GM19468 (cell line): ENCODE data around the gene TP53BP2.
"Not testable (repeated sequence)": the region's sequence is repeated elsewhere in the genome, so short reads cannot be mapped to it uniquely, and the experiment has no call there.

Experiments used
- ATAC-seq: cut with Tn5 transposase; IDR thresholded peaks from one replicate; pipeline ENCODE4 v1.9.1; 2021; ENCODE audit warnings: mild to moderate bottlenecking, moderate library complexity, moderate number of reproducible peaks; ENCODE audit not compliant: unreplicated experiment; ENCODE audit errors: extremely low read depth

TP53BP2 gene

GRCh38 chr1:223853748-223854147 lies 8.0 kb upstream of the TP53BP2 start:
- no peak for ATAC-seq

- ATAC-seq = no peak
Measured at GRCh38 chr1:223853275-223853674, 7.5 kb upstream of the TP53BP2 start.

GRCh38 chr1:223852337-223852736 lies 6.6 kb upstream of the TP53BP2 start:
- ATAC-seq = no peak

- ATAC-seq = no peak
Measured at GRCh38 chr1:223849352-223850254, 3.9 kb upstream of the TP53BP2 start.

- no peak for ATAC-seq
Measured at GRCh38 chr1:223848536-223848935, 2.8 kb upstream of the TP53BP2 start.

- ATAC-seq = no peak
Measured at GRCh38 chr1:223847781-223848345, 2.1 kb upstream of the TP53BP2 start.

- ATAC-seq = peak; percentile 1
Measured at GRCh38 chr1:223845037-223845809, 524 bp downstream of the TP53BP2 start.

- no peak for ATAC-seq
Measured at GRCh38 chr1:223844787-223845036, 1.0 kb downstream of the TP53BP2 start.

GRCh38 chr1:223843934-223844786 lies 1.6 kb downstream of the TP53BP2 start:
- ATAC-seq = no peak

GRCh38 chr1:223842784-223843183 lies 3.0 kb downstream of the TP53BP2 start:
- ATAC-seq = no peak

GRCh38 chr1:223841977-223842623 lies 3.6 kb downstream of the TP53BP2 start:
- not testable (repeated sequence) for ATAC-seq

GRCh38 chr1:223840254-223840653 lies 5.5 kb downstream of the TP53BP2 start:
- no peak for ATAC-seq

GRCh38 chr1:223838125-223838854 lies 7.5 kb downstream of the TP53BP2 start:
- ATAC-seq = no peak

GRCh38 chr1:223837687-223838086 lies 8.1 kb downstream of the TP53BP2 start:
- ATAC-seq = no peak

GRCh38 chr1:223837206-223837605 lies 8.5 kb downstream of the TP53BP2 start:
- ATAC-seq = no peak

- no peak for ATAC-seq
Measured at GRCh38 chr1:223836586-223836985, 9.2 kb downstream of the TP53BP2 start.

GRCh38 chr1:223835754-223836153 lies 10.0 kb downstream of the TP53BP2 start:
- ATAC-seq = no peak

- ATAC-seq = no peak
Measured at GRCh38 chr1:223834660-223835263, 11.0 kb downstream of the TP53BP2 start.

GRCh38 chr1:223833948-223834347 lies 11.8 kb downstream of the TP53BP2 start:
- no peak for ATAC-seq
